ENCODE measurements around the gene PIAS2. TPM values are rescaled to one million over a fixed set of nuclear protein-coding genes. Genes with fewer than 3 reads are reported as not detected.
A peak's percentile ranks its signal among the peaks of the same experiment; 100 is the strongest.

Gene PIAS2
- total RNA-seq, 1 experiment from 2014 or later: 122 TPM

DNA sequence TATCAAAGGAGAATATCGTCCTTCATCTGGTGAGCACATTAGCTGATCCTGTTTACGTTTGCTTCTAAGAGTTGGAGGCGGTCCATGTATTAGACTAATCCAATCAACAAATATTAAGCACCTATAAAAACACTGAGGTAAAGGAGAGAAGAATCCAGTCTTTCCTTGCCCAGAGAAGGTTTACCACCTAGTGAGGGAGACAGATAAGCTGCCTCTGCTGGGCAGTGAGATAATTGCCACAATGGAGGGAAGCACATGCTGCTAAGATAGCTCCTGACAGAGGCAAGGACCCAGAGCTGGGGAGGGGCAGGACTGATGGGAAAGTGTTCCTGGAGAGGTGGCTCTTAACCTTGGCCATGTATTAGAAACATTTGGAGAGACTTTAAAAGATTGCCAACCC, 123.7 kb downstream of the PIAS2 start:
- Histone ChIP-seq H3K27me3 (ENCODE audit: low read length) (no peaks in the 10 kb centered on the region), H3K79me2 (ENCODE audit: low read length) (no peaks in the 10 kb centered on the region), H3K9me3 (ENCODE audit: low read length) (no peaks in the 10 kb centered on the region), H3K9me2 (replicated peaks; ENCODE audit: insufficient read depth, low read length) (no peaks in the 10 kb centered on the region), H3K4me3 (ENCODE audit: low read length) (no peak overlapping the region), H3K27ac (ENCODE audit: low read length) (no peak overlapping the region), H3K9ac (ENCODE audit: low read length) (no peak overlapping the region), H2AFZ (ENCODE audit: low read length) (no peak overlapping the region), H3K4me1 (ENCODE audit: low read length) (peaks cover 34% of the 10 kb centered on the region), H4K20me1 (ENCODE audit: insufficient read depth, low read depth, low read length) (peaks cover 16% of the 10 kb centered on the region; the same call in 1 of the 2 replicates), H3K4me2 (ENCODE audit: low read depth, low read length, poor library complexity, severe bottlenecking) (no peak overlapping the region), H3K36me3 (ENCODE audit: insufficient read depth, low read length) (no peaks in the 10 kb centered on the region)
- DNase-seq: no peak

DNA sequence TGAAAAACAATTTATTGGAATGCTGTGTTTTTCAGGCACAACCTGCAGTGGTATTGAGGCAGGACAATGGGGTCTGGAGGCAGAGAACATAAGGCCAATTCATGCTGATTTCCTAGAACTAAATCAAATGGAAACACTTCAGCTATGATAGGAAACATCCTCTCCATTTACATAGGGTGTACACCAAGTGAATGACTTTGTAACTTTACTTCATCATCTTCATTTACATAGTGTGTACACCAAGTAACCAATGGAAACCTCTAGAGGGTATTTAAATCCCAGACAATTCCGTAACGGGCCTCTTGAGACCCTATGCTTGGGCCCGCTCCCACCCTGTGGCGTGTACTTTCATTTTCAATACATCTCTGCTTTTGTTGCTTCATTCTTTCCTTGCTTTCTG, 128.2 kb downstream of the PIAS2 start:
- no peak overlapping the region for H3K4me3 ChIP-seq (ENCODE audit: low read length)
- H3K9ac ChIP-seq (ENCODE audit: low read length): no peak overlapping the region
- no peak overlapping the region for H2AFZ ChIP-seq (ENCODE audit: low read length)
- peaks cover 3% of the 10 kb centered on the region; the same call in 1 of the 2 replicates for H4K20me1 ChIP-seq (ENCODE audit: insufficient read depth, low read depth, low read length)
- no peaks in the 10 kb centered on the region for H3K27me3 ChIP-seq (ENCODE audit: low read length)
- H3K4me2 ChIP-seq (ENCODE audit: low read depth, low read length, poor library complexity, severe bottlenecking): no peak overlapping the region
- no peak overlapping the region for H3K27ac ChIP-seq (ENCODE audit: low read length)
- no peaks in the 10 kb centered on the region for H3K9me3 ChIP-seq (ENCODE audit: low read length)
- H3K4me1 ChIP-seq (ENCODE audit: low read length): peaks cover 14% of the 10 kb centered on the region
- H3K36me3 ChIP-seq (ENCODE audit: insufficient read depth, low read length): no peaks in the 10 kb centered on the region
- no peak for DNase-seq
- no peaks in the 10 kb centered on the region for H3K9me2 ChIP-seq (replicated peaks; ENCODE audit: insufficient read depth, low read length)
- H3K79me2 ChIP-seq (ENCODE audit: low read length): no peaks in the 10 kb centered on the region

DNA sequence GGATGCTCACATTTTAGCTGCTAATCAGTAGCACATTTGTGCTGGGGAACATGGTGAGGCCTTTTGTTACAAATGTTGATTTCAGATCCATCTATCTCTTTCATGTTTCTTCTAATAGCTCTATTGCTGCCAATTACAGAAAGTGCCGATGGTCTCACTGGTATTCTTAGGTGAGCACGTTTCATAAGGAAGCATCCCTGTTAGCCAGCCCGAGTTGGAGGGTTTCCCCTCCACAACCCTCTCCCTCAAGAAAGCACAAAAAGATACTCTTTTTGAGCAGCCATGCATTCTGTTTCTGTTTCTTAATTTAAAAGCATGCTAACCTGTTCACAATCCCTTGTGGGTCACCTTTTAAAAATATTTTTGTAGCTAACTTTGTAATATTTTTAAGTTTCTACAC, 129.6 kb downstream of the PIAS2 start:
- Histone ChIP-seq H3K4me2 (ENCODE audit: low read depth, low read length, poor library complexity, severe bottlenecking) (no peak overlapping the region), H3K27ac (ENCODE audit: low read length) (no peak overlapping the region), H3K9ac (ENCODE audit: low read length) (no peak overlapping the region), H2AFZ (ENCODE audit: low read length) (no peak overlapping the region), H3K4me1 (ENCODE audit: low read length) (peaks cover 9% of the 10 kb centered on the region), H3K9me3 (ENCODE audit: low read length) (no peaks in the 10 kb centered on the region), H3K36me3 (ENCODE audit: insufficient read depth, low read length) (no peaks in the 10 kb centered on the region), H3K27me3 (ENCODE audit: low read length) (no peaks in the 10 kb centered on the region), H3K9me2 (replicated peaks; ENCODE audit: insufficient read depth, low read length) (no peaks in the 10 kb centered on the region), H3K79me2 (ENCODE audit: low read length) (no peaks in the 10 kb centered on the region), H3K4me3 (ENCODE audit: low read length) (no peak overlapping the region), H4K20me1 (ENCODE audit: insufficient read depth, low read depth, low read length) (no peaks in the 10 kb centered on the region)
- DNase-seq: no peak

DNA sequence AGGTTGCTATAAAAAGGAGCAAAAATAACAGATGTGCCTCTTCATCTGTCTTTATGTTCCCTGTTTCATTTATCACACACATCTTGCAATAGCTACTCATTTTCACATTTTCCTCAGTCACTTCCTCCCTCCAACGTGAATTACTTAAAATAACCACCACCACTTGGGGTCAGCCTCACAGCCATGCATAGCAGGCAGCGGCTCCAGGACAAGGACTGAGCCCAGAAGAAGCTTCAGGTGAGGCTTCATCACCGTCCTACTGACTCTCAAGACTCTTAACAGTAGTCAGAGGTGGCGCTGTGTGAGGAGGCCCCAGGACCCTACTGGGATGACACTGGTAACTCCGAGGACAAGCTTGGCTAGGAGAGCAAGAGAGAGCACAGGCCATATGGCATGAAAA, 144.9 kb downstream of the PIAS2 start:
- Histone ChIP-seq H3K27ac (ENCODE audit: low read length) (no peak overlapping the region), H4K20me1 (ENCODE audit: insufficient read depth, low read depth, low read length) (no peaks in the 10 kb centered on the region), H3K4me2 (ENCODE audit: low read depth, low read length, poor library complexity, severe bottlenecking) (no peak overlapping the region), H3K4me1 (ENCODE audit: low read length) (peaks cover 15% of the 10 kb centered on the region), H3K79me2 (ENCODE audit: low read length) (no peaks in the 10 kb centered on the region), H3K27me3 (ENCODE audit: low read length) (no peaks in the 10 kb centered on the region), H3K9me3 (ENCODE audit: low read length) (no peaks in the 10 kb centered on the region), H2AFZ (ENCODE audit: low read length) (no peak overlapping the region), H3K9ac (ENCODE audit: low read length) (no peak overlapping the region), H3K4me3 (ENCODE audit: low read length) (no peak overlapping the region), H3K36me3 (ENCODE audit: insufficient read depth, low read length) (no peaks in the 10 kb centered on the region), H3K9me2 (replicated peaks; ENCODE audit: insufficient read depth, low read length) (no peaks in the 10 kb centered on the region)
- DNase-seq: peak; percentile 53

DNA sequence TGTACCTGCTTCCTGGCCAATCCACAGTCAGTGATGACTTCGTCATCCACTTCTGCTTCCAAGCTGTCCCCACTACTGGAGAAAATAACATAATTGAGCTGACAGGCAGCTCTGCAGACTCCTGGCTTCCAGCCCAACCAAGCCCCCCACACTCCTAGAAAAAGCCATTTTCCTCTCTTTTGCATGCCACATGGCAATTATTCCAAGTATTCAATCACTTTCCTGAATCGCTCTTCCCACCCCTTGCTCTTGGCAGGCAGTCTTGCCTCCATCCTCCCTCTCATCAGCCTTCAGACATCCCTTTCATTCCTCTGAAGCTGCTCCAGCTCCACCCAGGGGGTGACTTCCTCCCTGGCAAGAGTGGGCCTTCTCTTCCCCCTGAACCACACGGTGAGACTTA, 146.2 kb downstream of the PIAS2 start:
- H2AFZ ChIP-seq (ENCODE audit: low read length): no peak overlapping the region
- H3K27ac ChIP-seq (ENCODE audit: low read length): no peak overlapping the region
- no peaks in the 10 kb centered on the region for H3K36me3 ChIP-seq (ENCODE audit: insufficient read depth, low read length)
- H3K4me1 ChIP-seq (ENCODE audit: low read length): peaks cover 23% of the 10 kb centered on the region
- DNase-seq: no peak
- no peaks in the 10 kb centered on the region for H3K27me3 ChIP-seq (ENCODE audit: low read length)
- no peaks in the 10 kb centered on the region for H3K9me2 ChIP-seq (replicated peaks; ENCODE audit: insufficient read depth, low read length)
- no peaks in the 10 kb centered on the region for H3K9me3 ChIP-seq (ENCODE audit: low read length)
- no peak overlapping the region for H3K9ac ChIP-seq (ENCODE audit: low read length)
- no peak overlapping the region for H3K4me3 ChIP-seq (ENCODE audit: low read length)
- H3K4me2 ChIP-seq (ENCODE audit: low read depth, low read length, poor library complexity, severe bottlenecking): no peak overlapping the region
- no peaks in the 10 kb centered on the region for H4K20me1 ChIP-seq (ENCODE audit: insufficient read depth, low read depth, low read length)
- no peaks in the 10 kb centered on the region for H3K79me2 ChIP-seq (ENCODE audit: low read length)

DNA sequence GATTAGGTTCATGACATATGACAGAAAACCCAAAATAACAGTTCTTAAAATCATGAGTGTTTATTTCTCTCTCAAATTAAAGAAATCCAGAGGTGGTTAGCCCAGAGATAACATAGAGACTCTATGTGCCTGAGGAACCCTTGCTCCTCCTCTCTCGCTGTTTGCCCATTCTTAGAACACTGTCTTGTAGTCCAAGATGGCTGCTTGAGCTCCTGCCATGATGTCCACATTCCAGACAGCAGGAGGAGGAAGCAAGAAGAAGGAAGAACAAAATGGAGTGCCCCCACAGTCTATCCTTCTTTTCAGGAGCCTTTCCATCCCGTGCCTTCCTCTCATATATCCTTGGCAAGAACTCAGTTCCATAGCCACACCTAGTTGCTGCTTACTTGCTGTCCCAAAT, 146.6 kb downstream of the PIAS2 start:
- H4K20me1 ChIP-seq (ENCODE audit: insufficient read depth, low read depth, low read length): no peaks in the 10 kb centered on the region

DNA sequence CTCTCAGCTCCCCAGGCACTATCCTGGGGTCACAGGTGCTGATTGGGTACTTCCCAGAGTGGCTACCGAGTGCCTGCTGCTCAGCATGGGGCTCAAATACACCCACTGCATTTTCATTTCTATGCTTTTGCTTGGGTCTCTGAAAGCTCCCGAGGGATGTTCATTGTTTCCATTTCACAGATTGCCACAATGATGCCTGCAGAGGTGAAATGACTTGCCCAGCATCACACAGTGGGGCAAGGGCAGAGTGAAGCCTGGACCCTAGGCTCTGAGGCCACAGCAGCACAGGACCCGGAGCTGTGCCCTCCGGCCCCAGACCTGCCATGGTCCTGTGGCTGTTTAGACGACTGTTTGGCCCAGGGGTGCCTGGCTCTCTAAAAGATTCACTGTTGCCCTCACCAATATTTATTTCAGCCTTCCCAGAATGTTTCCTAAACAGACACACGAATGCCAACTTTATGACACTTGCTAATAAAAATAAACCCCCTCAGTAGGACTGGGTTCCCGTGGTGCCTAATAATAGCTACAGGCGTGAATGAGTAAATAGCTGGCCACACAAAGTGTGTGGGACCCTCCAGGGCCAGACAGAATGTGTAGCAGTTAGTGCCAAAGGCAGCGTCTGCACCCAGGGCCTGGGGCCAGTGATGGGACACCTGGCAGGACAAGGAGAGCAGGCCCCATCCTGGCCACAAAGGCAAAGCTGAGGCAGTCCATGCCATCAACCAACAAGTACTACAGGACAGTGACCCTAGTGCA, 149.0 kb downstream of the PIAS2 start:
- Histone ChIP-seq H3K4me2 (ENCODE audit: low read depth, low read length, poor library complexity, severe bottlenecking) (no peak overlapping the region), H3K4me1 (ENCODE audit: low read length) (peaks cover 23% of the 10 kb centered on the region), H3K9me2 (replicated peaks; ENCODE audit: insufficient read depth, low read length) (no peaks in the 10 kb centered on the region), H3K4me3 (ENCODE audit: low read length) (no peak overlapping the region), H3K9me3 (ENCODE audit: low read length) (no peaks in the 10 kb centered on the region), H3K27me3 (ENCODE audit: low read length) (no peaks in the 10 kb centered on the region), H3K36me3 (ENCODE audit: insufficient read depth, low read length) (no peaks in the 10 kb centered on the region), H3K27ac (ENCODE audit: low read length) (no peak overlapping the region), H4K20me1 (ENCODE audit: insufficient read depth, low read depth, low read length) (no peaks in the 10 kb centered on the region), H3K9ac (ENCODE audit: low read length) (no peak overlapping the region), H3K79me2 (ENCODE audit: low read length) (no peaks in the 10 kb centered on the region), H2AFZ (ENCODE audit: low read length) (no peak overlapping the region)
- DNase-seq: peak; percentile 37

More for the DNA sequence above, 146.6 kb downstream of the PIAS2 start:
- Histone ChIP-seq H3K36me3 (ENCODE audit: insufficient read depth, low read length) (no peaks in the 10 kb centered on the region), H3K9me3 (ENCODE audit: low read length) (no peaks in the 10 kb centered on the region), H3K4me1 (ENCODE audit: low read length) (peaks cover 23% of the 10 kb centered on the region), H3K27ac (ENCODE audit: low read length) (no peak overlapping the region), H2AFZ (ENCODE audit: low read length) (no peak overlapping the region), H3K4me2 (ENCODE audit: low read depth, low read length, poor library complexity, severe bottlenecking) (no peak overlapping the region), H3K27me3 (ENCODE audit: low read length) (no peaks in the 10 kb centered on the region), H3K9ac (ENCODE audit: low read length) (no peak overlapping the region), H3K4me3 (ENCODE audit: low read length) (no peak overlapping the region), H3K9me2 (replicated peaks; ENCODE audit: insufficient read depth, low read length) (no peaks in the 10 kb centered on the region), H3K79me2 (ENCODE audit: low read length) (no peaks in the 10 kb centered on the region)
- DNase-seq: no peak

DNA sequence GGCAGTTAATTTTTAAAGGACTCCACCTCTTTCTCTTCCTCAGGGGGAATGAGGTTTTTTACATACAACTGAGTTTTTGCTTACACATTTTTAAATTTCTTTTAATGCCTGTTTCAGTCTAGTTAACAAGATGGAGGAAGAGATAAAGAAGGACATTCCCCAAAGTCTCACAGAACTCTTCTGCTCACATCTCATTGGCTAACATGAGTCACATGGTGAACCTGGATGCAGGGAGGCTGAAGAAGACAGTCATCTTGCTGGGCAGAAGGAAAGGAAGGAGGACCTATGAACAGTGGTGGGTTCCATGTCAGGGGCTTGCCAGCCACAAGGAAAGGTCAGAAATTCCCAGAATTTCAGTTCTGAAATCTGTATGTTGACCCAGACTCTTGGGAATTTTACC, 150.1 kb downstream of the PIAS2 start:
- peak; percentile 66 for DNase-seq
- H3K4me2 ChIP-seq (ENCODE audit: low read depth, low read length, poor library complexity, severe bottlenecking): no peak overlapping the region
- no peak overlapping the region for H2AFZ ChIP-seq (ENCODE audit: low read length)
- H3K79me2 ChIP-seq (ENCODE audit: low read length): no peaks in the 10 kb centered on the region
- H3K4me3 ChIP-seq (ENCODE audit: low read length): no peak overlapping the region
- H3K27ac ChIP-seq (ENCODE audit: low read length): no peak overlapping the region
- no peak overlapping the region for H3K9ac ChIP-seq (ENCODE audit: low read length)
- H4K20me1 ChIP-seq (ENCODE audit: insufficient read depth, low read depth, low read length): no peaks in the 10 kb centered on the region
- H3K9me2 ChIP-seq (replicated peaks; ENCODE audit: insufficient read depth, low read length): no peaks in the 10 kb centered on the region
- no peaks in the 10 kb centered on the region for H3K27me3 ChIP-seq (ENCODE audit: low read length)
- H3K4me1 ChIP-seq (ENCODE audit: low read length): peaks cover 20% of the 10 kb centered on the region
- no peaks in the 10 kb centered on the region for H3K9me3 ChIP-seq (ENCODE audit: low read length)
- no peaks in the 10 kb centered on the region for H3K36me3 ChIP-seq (ENCODE audit: insufficient read depth, low read length)
